MCF 10A (cell line): ENCODE data around the gene GAL3ST2. TPM values are rescaled to one million over a fixed set of nuclear protein-coding genes. Genes with fewer than 3 reads are reported as not detected.

Experiments used
- BruUV-seq: library from RNA; stranded (reverse); fragments of 400-500 nt; replicated peaks from 2 replicates; lab custom pipeline; 2021; lab: Mats Ljungman, UMichigan
- CTCF ChIA-PET: fragments of 300-600 bp; sonication (Branson Sonifier 250); formaldehyde crosslinking; extraction: SDS; loops from one replicate; lab custom pipeline; 2021; ENCODE audit warnings: antibody characterized with exemption, inconsistent platforms; lab: Yijun Ruan, JAX
- POLR2A ChIA-PET: fragments of 300-600, 350-650 bp; sonication (Branson Sonifier 250); formaldehyde crosslinking; extraction: SDS; loops from one replicate; lab custom pipeline; 2020; ENCODE audit warnings: antibody characterized with exemption, inconsistent platforms; lab: Yijun Ruan, JAX
- DNase-seq: peaks from one replicate; pipeline ENCODE4 v3.0.0-alpha.2; 2018; ENCODE audit not compliant: unreplicated experiment
- H3K27ac Mint-ChIP-seq: one replicate; pipeline ENCODE4 v1.8.0; 2022; ENCODE audit warnings: mild to moderate bottlenecking, low read depth, mixed read lengths; ENCODE audit not compliant: unreplicated experiment
- H3K27me3 Mint-ChIP-seq: one replicate; pipeline ENCODE4 v1.8.0; 2022; ENCODE audit warnings: mixed read lengths; ENCODE audit not compliant: insufficient read depth, unreplicated experiment
- H3K36me3 Mint-ChIP-seq: one replicate; pipeline ENCODE4 v1.8.0; 2022; ENCODE audit warnings: mild to moderate bottlenecking, moderate library complexity, mixed read lengths; ENCODE audit not compliant: insufficient read depth, unreplicated experiment
- H3K4me1 Mint-ChIP-seq: one replicate; pipeline ENCODE4 v1.8.0; 2022; ENCODE audit warnings: mixed read lengths; ENCODE audit not compliant: insufficient read depth, unreplicated experiment
- H3K4me3 Mint-ChIP-seq: one replicate; pipeline ENCODE4 v1.8.0; 2022; ENCODE audit warnings: mild to moderate bottlenecking, moderate library complexity, mixed read lengths; ENCODE audit not compliant: unreplicated experiment
- H3K9me3 Mint-ChIP-seq: one replicate; pipeline ENCODE4 v1.8.0; 2022; ENCODE audit warnings: mixed read lengths; ENCODE audit not compliant: unreplicated experiment
- intact Hi-C: fragments of 100-400 bp; cut with micrococcal nuclease; formaldehyde crosslinking; loops from 2 replicates; pipeline ENCODE4 v1.14.1; 2022
- total RNA-seq: library from RNA; stranded (reverse); gene quantifications from 2 replicates; pipeline ENCODE4 v1.2.3, GENCODE V29; 2022
- TF ChIP-seq, protein P1 (sequence below): fragments of 200-600 bp; IDR thresholded peaks from one replicate; pipeline ENCODE4 v1.8.0; 2022; ENCODE audit warnings: antibody characterized with exemption, mild to moderate bottlenecking; ENCODE audit not compliant: unreplicated experiment

Gene GAL3ST2
- total RNA-seq, 1 experiment from 2014 or later, result not detected

DNA sequence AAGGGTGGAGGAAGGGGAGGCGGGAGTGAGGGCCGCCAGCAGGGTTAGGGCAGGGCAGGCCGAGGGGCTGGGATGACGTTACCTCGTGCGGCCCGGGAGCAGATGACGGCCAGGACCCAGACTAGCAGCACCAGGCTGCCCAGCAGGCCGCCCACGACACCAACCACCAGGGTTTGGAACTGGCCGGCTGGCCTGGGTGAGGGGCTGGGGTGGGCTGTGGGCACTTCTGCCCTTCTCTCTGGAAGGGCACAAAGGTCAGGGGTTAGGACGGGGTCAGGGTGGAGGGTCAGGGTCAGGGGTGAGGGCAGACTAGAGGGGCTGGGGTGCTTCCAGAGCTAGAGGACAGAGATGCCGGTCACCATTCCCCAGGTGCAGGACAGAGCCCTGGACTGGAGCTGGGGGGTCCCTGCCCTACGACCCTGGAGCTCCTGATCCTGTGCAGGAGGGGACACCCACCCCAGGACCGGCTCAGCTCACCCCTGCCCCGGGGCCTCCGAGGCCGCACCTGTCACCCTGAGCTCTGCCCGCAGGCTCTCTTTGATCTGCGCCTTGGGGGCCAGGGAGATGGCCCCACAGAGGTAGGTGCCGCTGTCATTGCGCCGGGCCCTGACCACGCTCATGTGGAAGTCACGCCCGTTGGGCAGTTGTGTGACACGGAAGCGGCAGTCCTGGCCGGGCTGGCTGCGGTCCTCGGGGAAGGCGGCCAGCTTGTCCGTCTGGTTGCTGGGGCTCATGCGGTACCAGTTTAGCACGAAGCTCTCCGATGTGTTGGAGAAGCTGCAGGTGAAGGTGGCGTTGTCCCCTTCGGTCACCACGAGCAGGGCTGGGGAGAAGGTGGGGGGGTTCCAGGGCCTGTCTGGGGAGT is 75.7 kb downstream of the GAL3ST2 start:
- TF ChIP-seq, protein P1, sequence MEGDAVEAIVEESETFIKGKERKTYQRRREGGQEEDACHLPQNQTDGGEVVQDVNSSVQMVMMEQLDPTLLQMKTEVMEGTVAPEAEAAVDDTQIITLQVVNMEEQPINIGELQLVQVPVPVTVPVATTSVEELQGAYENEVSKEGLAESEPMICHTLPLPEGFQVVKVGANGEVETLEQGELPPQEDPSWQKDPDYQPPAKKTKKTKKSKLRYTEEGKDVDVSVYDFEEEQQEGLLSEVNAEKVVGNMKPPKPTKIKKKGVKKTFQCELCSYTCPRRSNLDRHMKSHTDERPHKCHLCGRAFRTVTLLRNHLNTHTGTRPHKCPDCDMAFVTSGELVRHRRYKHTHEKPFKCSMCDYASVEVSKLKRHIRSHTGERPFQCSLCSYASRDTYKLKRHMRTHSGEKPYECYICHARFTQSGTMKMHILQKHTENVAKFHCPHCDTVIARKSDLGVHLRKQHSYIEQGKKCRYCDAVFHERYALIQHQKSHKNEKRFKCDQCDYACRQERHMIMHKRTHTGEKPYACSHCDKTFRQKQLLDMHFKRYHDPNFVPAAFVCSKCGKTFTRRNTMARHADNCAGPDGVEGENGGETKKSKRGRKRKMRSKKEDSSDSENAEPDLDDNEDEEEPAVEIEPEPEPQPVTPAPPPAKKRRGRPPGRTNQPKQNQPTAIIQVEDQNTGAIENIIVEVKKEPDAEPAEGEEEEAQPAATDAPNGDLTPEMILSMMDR, result no peak
- no TSS peak for BruUV-seq
- Mint-ChIP-seq H3K36me3 (no peaks in the 10 kb centered on the region), H3K9me3 (no peaks in the 10 kb centered on the region), H3K4me1 (no peaks in the 10 kb centered on the region), H3K27ac (no peak overlapping the region), H3K4me3 (no peak overlapping the region), H3K27me3 (no peaks in the 10 kb centered on the region)
- DNase-seq, result no peak
- POLR2A ChIA-PET, result no interaction called here
- CTCF ChIA-PET, result interaction anchor here (1.0 kb wide), 1 partner anchor 26 kb away, joined by 5 read pairs; no protein-coding TSS in a partner anchor
- intact Hi-C loops, result no loop called here

DNA sequence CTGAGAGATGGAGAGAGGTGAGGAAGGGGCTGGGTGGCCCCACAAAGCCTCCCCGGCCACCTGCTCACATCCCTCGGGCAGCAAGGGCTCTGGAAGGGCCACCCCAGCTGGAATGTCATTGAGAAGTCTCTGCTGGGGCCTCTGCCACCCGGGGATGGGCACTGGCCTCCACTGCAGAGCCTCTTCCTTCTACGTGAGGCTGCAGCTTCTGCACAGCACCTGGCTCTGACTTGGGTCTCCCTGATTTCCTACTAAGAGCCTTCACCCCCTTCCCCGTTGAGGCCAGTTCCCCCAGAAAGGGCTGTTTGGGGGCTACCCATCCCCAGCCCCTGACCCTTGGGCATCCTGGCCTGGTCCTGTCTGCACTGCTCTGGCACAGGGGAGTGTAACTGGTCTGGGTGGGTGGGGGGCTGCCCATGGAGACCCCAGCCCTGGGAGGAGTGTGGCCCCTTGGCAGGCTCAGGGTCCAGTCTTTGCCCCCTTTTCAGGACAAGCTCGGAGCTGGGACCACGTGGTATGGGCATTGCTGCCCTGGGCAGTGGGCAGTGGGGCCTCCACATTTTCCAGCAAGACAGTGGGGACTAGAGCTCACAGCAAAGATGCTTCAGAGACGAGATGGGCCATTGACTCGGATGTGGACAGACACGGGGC is 76.5 kb downstream of the GAL3ST2 start:
- Mint-ChIP-seq H3K4me3 (no peak overlapping the region), H3K27me3 (no peaks in the 10 kb centered on the region), H3K36me3 (no peaks in the 10 kb centered on the region), H3K9me3 (no peaks in the 10 kb centered on the region), H3K27ac (no peak overlapping the region), H3K4me1 (no peaks in the 10 kb centered on the region)
- ChIA-PET POLR2A (no interaction called here), CTCF (interaction anchor here (1.0 kb wide), 1 partner anchor 26 kb away, joined by 5 read pairs; no protein-coding TSS in a partner anchor)
- no TSS peak for BruUV-seq
- no peak for DNase-seq
- TF ChIP-seq, protein P1, result no peak
- intact Hi-C loops, result no loop called here

Other genes starting within 250 kb of the GAL3ST2 start
- gene BOK, start 218.1 kb upstream of the GAL3ST2 start, total RNA-seq, result 15.5 and 18.6 TPM in 2 replicates
- 64.5 and 91.8 TPM in 2 replicates for gene THAP4, start 139.7 kb upstream of the GAL3ST2 start, total RNA-seq
- 70.9 and 72.8 TPM in 2 replicates for gene ATG4B, start 139.1 kb upstream of the GAL3ST2 start, total RNA-seq
- gene DTYMK, start 90.0 kb upstream of the GAL3ST2 start, total RNA-seq, result 38.2 and 66.3 TPM in 2 replicates
- gene ING5, start 74.8 kb upstream of the GAL3ST2 start, total RNA-seq, result 27.8 and 35.5 TPM in 2 replicates
- gene D2HGDH, start 42.2 kb upstream of the GAL3ST2 start, total RNA-seq, result 37.5 and 41.5 TPM in 2 replicates
- not detected in 2 replicates for gene NEU4, start 32.4 kb downstream of the GAL3ST2 start, total RNA-seq
- not detected in 2 replicates for gene PDCD1, start 82.1 kb downstream of the GAL3ST2 start, total RNA-seq
- gene RTP5, start 92.9 kb downstream of the GAL3ST2 start, total RNA-seq, result not detected in 2 replicates